NCI-H187 treated with DMSO at 0.1 percent for 48 hours (cell line): ENCODE data around the gene HYDIN.

Source experiments
- DNase-seq: peaks from one replicate; lab custom pipeline; 2025; lab: John Stamatoyannopoulos, UW

Gene HYDIN

DNA sequence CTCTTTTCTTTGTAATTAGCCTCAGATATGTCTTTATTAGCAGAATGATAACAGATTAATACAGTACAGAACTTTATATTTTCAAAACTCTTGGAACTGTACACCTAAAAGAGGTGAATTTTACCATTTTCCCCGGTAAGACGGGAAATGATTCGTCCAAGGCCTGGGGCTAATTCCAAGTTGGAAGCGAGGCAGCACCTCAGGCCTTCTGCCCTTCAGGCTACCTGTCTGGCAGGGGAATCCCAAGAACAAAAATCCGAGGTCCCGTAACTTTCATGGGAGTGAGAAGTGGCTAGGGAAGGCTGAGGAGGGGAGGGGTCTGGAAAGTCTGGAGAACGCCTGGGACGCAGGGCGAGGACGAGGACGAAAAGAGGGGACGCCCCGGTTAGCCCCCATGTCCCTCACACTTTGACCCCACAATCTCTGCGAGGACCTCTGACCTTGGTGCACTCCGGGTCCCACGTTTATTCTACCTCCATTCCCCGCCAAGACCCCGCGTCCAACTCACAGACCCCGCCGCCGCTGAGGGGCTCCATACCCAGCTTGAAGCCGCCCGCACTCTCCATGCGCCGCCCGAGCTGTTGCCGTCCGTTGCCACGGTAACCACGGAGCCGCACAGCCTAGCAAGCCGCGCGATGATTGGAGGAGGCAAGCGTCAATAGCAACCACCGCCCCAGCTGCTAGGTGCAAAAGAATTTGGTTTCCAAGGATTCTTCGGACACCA, at the start of gene HYDIN:
Gene HYDIN (minus strand): TSS at position 601 of the 724 bp plus-strand sequence. CDS start 43,827 bp downstream, outside the sequence.
- DNase-seq = no peak

DNA sequence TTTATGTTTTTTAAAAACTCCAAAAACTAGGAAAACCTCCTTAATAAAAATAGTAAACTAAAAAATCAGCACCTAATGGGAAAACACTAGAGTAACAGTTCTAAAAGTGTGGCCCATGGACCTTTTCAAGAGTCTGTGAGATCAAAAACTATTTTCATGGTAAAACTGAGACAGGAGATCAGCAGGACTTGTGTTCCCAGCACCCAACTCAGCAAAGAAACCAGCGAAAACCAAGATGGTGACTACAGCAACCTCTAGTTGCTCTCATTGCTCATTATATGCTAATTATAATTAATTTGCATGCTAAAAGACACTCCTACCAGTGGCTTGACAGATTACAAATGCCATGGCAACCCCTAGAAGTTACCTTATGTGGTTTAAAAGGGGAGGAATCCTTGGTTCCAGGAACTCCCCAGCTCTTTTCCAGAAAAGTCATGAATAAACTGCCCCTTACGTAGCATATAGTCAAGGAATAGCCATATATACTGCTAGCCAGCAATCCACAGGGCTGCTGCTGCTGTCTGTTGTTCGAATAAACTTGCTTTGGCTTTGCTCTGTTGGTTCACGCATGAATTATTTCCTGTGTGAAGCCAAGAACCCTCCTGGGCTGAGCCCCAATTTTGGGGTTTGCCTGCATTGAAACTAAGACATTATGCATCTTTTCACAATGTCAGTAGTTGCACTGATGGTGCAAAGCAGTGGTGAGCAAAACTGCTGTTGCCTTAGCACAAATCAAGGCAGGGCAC, 46.2 kb upstream of the HYDIN start:
- no peak for DNase-seq

DNA sequence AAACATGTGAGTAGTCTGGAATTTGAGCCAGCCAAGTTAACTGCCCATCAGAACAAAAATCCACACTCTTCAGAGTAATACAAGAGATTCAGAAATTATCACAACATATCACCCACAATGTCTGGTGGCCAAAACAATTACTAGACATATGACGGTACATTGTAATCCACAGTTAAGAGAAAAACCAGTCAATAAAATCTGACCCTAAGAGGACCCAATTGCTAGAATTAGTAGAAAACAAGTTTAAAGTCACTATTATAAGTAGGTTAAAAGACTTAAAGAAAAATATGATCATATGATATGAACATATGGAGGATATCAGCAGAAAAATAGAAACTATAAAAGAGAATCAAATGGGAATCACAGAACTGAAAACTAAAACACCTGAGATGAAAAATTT, 42.9 kb upstream of the HYDIN start:
- no peak for DNase-seq

DNA sequence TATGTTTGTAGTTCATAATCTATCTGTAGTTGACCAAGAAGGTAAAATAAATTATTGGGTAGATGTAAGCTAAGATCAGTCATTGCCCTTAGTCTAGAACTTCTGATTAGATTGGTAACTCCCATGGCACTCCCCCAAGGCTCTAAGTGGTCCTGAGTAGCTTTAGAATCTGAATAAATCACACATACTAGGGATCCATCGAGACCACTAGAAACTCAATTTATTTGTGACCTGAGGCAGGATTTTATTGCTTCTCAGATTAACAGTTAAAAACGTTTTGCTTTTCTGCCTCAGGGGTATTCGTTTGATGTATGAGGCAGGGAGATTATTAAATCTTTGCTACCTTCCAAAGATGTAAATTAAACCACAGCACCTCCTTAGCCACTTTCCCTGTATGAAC, 33.8 kb upstream of the HYDIN start:
- no peak for DNase-seq

DNA sequence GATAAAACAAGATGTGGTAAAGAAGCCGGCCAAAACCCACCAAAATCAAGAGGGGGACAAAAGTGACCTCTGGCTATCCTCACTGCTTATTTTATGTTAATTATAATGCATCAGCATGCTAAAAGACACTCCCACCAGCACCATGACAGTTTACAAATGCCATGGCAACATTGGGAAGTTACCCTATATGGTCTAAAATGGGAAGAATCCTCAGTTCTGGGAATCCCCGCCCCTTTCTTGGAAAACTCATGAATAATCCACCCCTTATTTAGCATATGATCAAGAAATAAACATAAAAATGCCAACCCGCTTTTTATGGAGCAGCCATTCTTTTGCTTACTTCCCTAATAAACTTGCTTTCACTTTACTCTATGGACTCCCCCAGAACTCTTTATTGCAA, 33.1 kb upstream of the HYDIN start:
- DNase-seq = no peak

DNA sequence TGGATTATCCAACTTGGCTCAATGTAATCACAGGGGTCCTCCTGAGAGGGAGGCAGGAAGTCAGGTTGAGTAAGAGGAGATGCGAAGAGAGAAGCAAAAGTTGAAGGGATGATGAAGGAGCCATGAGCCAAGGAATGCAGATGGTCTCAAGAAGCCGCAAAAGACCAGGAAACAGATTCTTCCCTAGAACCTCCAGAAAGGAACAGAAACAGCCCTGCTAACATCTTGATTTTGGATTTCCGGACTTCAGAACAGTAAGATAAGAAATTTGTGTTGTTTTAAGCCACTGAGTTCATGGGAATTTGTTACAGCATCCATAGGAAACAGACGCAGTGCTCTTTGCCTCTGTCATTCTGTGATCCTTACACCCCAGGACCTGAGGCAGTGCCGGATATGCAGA, 31.9 kb upstream of the HYDIN start:
- DNase-seq = no peak

DNA sequence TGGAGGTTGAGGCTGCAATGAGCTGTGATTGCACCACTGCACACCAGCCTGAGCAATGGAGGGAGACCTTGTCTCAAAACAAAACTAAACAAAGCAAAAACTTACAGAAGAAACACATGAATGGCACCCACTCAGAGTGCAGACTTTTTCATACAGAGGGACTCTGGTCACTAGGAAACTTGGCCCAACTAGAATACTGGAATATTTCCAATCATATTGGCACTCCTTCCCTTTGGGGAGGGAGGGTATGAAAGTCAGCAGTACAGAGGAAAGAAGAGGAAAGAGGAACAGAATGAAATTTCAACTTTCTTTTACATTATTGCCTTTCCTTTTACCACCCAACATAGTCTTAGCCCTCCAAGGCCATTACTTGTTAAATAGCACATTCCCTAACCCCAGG, 30.5 kb upstream of the HYDIN start:
- DNase-seq = no peak

DNA sequence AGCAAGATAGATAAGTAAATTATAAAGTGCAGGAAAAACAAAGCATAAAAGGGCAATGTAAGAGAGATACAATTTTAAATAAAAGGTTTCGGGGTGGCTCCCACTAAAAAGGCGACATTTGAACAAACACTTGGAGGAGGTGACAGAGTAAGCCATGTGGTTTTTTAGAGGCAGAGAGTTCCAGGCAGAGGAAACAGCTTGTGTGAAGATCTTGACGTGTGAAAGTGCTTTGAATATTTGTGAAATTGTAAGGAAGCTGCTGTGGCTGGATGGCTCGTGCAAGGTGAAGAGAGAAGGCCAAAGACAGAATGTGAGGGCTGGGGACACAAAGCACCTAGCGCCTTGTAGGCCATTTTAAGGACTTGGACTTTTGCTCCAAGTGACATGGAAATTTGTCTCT, 28.6 kb upstream of the HYDIN start:
- DNase-seq = no peak

DNA sequence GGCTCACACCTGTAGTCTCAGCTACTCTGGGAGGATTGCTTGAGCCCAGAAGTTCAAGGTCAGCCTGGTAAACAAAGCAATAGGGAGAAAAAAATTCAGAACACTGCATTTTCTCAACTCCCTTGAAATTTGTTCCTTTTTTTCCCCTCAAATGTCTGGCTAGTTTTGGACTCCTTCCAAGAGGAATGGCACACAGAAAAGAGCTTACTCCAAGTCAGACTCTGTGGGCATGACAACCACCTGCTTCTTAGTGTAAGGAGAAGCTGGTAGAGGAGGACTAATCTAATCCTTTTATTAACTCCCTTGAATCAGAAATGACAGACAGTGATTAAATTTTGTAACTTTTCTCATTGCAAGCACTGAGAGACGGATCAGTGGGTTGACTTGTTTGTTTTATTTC, 27.9 kb upstream of the HYDIN start:
- DNase-seq = no peak

DNA sequence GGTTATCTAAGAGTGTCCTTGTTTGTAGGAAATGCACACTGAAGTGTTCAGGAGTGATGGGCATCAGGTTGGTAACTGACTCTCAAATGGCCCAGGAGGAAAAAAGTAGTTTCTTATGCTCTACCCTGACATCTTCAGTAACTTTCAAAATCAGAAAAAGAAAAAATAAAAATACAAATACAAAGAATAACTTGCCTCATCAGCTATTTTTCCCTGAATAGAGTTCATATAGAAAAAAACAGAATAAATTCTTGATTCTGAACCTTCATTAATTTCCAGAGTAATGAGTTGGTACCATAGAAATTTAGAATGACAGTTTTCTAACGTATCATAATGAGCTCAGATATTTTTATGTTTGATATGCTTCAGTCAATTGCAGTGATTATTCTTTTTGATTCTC, 27.2 kb upstream of the HYDIN start:
- no peak for DNase-seq

DNA sequence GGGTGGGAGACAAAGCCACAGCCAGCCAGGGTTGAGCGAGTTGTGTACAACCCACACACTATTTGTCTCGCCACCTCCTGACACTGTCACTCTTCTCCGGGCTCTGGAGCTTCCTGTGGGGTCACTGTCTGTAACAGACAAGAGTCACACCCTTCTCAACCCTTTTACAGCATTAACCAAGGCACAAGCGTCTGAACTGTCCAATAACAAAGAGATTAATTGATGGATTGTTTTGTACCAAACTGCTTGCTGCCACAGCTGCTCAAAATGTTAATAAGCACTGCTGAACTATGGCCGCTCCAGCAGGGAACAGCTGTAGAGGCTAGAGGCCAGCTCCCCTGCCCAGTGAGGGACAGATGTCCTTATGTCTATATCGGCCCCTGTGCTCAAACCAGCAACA, 25.2 kb upstream of the HYDIN start:
- no peak for DNase-seq

DNA sequence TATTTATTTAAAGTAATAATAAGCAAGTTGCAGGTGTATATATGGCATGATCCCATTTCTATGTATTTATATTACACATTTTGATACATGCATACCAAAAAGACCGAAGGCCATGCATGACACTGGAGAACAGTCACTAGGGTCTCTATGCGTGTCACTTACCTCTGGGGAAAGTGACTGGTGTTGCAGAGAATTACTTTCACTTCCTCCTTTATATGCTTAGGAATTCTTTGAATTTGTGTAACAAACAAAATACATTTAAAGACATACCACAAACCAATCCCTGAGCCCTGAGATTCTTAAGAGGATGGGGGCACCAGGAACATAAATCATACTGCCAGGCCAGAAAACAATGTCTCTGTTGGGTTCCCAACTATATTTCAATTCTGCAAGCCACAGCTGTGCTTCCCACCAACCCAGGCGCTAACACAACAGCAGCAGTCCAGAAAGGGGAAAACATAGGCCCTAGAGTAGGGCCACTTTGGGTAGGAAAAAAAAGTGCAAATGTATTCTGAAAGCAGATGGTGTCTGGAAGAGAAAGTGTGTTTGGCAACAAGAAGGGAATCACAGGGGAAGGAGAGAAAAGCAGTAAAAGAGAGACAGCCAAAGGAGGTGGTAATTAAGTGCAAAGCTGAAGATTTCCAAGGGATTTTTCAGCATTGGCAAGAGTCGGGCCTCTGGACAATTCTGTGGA, 24.5 kb upstream of the HYDIN start:
- no peak for DNase-seq

DNA sequence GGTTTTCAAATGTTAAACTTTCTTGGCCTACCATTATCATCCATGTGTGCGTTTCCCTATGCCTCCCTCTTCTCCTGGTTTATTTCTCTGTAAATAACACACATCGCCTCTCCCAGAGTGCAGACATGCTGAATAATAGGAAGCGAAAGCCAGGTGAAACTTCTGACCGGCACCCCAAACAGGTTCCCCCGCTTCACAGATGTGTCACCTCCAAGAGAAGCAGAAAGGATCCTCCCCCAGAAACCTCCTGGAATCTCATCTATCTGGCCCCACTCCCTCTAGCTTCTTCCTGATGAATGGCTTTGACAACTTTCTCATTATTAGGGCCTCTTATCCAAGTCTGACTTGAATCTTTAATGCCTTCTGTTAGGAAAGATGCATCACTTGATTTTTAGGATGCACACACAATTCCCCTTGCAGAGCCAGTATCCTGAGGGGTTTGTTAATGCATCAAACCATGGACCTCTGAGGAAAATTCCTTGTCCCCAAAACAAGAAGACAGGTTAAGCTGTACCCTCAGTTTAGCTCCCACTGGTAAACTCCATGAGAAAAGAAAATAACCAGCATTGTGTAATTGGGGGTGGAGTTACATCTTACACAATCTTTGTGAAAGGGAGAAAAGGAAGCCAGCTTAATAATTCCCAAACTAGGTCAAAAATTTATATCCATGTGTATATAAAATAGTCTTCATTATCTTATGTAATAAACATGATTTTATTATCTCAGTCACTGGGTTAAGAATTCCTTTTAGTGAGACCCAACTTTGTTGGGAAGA, 20.1 kb upstream of the HYDIN start:
- no peak for DNase-seq

DNA sequence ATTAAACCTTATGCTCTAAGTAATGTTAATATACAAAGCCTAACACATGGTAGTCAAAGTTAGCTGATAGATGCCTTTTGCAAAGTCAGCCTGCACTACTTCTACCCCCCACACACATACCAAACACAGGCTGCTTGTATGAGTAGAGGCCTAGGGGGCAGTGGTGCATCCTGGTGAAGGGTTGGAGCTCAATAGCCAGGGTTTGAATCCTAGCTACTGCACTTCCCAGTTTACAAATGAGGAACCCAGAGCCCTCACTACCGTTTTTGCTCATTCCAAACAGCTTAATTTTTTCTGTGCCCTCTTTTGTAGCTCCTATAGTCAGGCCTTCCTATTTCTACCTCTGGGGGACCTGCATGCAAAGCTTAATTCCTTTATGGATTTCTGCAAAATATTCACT, 18.9 kb upstream of the HYDIN start:
- DNase-seq = no peak

DNA sequence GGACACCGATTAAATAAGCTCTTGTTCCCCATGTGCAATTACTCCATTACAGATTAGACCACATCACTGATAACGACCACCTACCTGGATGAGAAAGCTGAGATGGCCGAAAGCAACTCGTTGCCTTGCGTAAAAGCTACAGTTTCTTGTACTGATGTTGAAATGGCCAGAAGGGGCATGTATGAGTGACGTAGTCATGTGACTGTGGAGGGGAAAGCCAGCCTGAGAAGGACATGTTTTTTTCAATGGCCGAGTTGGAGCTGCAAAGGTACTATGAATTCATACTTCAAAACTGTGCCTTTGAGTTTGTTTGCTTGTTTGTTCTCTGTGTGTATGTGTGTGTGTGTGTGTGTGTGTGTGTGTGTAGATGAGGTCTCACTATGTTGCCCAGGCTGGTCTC, 17.0 kb upstream of the HYDIN start:
- DNase-seq = no peak

DNA sequence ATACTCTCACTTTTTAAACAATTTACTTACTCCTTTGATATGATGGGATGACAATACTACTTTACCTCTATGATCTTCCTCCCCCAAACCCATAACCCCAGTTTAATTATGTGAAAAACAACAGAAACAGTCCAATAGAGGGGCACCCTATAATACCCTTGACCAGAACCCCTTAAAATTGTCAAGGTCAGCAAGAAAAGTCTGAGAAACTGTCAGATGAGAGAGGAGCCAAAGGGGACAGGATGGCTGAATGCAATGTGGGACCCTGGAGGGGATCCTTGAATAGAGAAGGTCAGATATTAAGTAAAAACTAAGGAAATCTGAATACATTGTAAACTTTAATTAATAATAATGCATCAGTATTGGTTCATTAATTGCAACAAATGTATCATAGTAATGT, 15.8 kb upstream of the HYDIN start:
- no peak for DNase-seq

DNA sequence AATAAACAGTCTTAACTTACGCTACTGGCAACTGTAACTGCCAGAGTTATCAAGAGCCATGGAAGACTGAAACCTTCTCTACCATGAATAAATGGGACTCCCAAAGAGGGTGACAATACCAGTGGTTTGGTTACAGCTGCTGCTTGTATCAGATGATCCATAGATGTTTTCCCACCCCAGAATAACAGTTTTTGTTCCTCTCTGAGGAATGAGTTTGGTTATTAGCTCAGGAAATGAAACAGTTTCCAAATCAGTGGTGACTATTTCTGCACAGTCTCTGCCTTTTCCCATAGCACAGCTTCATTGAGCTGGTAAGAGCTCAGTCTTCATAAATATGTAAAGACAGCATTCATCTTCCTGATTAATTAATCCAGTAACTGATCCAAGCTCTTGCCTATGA, 14.0 kb upstream of the HYDIN start:
- no peak for DNase-seq

DNA sequence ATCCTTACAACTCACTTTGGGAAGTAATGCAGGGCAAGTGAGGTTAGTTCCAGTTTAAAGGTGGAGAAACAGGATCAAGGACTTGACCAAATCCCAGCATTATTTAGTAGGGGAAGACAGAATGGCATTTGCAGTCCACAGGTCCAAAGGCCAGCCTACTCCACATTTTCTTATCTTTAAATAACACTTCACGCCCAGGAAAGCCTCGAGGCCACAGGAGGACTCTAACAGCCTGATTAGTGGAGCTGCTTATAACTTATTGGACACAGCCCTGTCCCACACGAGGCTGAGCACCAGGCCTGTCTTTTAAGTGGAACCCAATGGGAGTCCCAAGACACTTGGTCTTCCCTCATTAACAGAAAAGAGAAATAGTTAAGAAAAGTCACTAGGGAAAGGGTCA, 12.1 kb upstream of the HYDIN start:
- DNase-seq = no peak

DNA sequence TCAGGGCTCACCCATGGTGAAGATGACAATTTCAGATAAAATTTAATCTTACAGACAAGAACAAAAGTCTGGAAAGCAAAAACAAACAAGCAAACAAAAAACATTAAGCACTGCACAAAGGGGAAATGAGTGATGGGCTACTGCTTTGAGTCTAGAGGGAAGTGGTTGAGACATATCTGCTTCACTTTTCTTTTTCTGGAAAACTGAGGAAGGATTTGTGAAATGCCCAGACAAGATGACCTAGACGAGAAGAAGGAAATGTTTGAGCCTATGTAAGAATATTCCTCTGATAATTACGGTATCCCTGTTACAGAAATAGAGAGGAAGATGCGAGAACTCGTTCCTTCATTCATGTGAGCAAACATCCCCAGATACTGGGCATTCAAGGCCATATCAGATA, 11.5 kb upstream of the HYDIN start:
- DNase-seq = no peak

DNA sequence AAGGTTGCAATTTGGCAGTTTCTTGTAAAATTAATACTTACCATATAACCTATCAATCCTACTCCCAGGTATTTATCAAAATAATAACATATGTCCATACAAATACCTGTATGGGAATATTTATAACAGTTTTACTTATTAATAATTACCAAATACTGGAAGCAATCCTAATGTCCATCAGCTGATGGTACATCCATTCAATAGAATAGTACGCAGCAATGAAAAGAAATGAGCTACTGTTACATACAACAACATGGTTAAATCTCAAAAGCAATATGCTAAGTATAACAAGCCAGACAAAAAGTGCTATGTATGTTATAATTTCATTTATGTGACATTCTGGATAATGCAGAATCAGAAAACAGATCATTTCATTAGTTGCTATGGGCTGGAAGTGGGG, 1.2 kb downstream of the HYDIN start:
- DNase-seq = no peak

DNA sequence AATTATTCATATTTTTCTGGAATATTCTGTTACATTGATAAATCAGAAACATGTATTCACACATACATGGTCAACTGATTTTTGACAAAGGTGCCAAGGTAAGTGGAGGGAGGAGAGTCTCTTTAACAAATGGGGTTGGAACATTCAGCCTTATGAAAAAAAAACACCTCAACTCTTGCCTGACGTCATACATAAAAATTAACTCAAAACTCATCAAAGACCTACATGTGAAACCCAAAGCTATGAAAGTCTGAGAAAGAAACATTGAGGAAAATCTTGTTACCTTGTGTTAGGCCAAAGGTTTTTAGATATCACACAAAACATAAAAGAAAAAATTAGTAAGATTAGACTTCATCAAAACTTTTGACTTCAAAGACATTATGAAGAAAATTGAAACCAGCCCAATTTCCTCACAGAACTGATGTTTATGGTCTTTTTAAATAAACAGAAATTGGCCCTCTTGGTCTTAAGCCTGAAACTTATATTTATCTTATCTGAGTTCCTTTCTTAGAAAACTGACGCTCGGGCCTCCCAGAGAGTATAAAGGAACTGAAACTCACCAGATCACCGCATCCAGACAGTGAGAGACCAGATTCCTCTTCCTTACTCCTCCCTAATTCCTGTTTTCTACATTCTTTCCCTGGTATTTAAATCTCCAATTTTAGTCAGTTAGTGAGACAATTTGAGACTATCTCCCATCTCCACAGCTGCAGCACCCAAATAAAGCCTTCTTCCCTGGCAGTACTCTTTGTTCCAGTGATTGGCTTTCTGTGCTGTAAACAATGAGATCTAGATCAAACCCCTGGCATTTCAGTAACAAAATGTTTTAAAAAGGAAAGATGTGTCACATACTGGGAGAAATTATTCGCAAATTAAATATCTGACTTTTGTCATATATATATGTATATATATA, 4.0 kb downstream of the HYDIN start:
- no peak for DNase-seq
